Kidney (tissue), 14 donors: ENCODE data around the gene KCNIP3. TPM values are rescaled to one million over a fixed set of nuclear protein-coding genes. Genes with fewer than 3 reads are reported as not detected.

Source experiments
- DNase-seq, 5 donors: peaks; one replicate each; pipeline ENCODE4 v3.0.0-alpha.2; 2013 to 2020
- FAIRE-seq: peaks from 2 replicates; lab custom pipeline; 2012; peaks lifted over from hg19 to GRCh38; lab: Jason Lieb, UNC
- H3K27ac ChIP-seq, 2 donors: one replicate each; pipeline ENCODE4 v1.7.0; 2013; ENCODE audit warnings: low read depth in 2 of 2, low read length in 2 of 2, inconsistent platforms in 1 of 2
- H3K27me3 ChIP-seq: one replicate; pipeline ENCODE4 v1.7.1; 2013; ENCODE audit warnings: low read length, inconsistent platforms; ENCODE audit not compliant: control insufficient read depth, insufficient read depth
- H3K36me3 ChIP-seq, 3 donors: one replicate each; pipeline versions ENCODE4 v1.7.0 to v1.7.1; 2013; ENCODE audit warnings: low read length in 3 of 3, control low read depth in 1 of 3, inconsistent platforms in 1 of 3; ENCODE audit not compliant: insufficient read depth in 3 of 3, control insufficient read depth in 2 of 3
- H3K4me1 ChIP-seq, 3 donors: one replicate each; pipeline versions ENCODE4 v1.7.0 to v1.7.1; 2013; ENCODE audit warnings: low read length in 3 of 3, inconsistent platforms in 1 of 3, low read depth in 1 of 3; ENCODE audit not compliant: control insufficient read depth in 2 of 3, insufficient read depth in 2 of 3
- H3K4me3 ChIP-seq, 3 donors: one replicate each; pipeline versions ENCODE4 v1.7.0 to v1.8.1; 2013; ENCODE audit warnings: low read length in 3 of 3, control low read depth in 1 of 3, inconsistent platforms in 1 of 3
- H3K9ac ChIP-seq, 3 donors: one replicate each; pipeline versions ENCODE4 v1.7.0 to v1.7.1; 2013; ENCODE audit warnings: low read length in 3 of 3, control low read depth in 1 of 3, inconsistent platforms in 1 of 3
- H3K9me3 ChIP-seq, 3 donors: one replicate each; pipeline versions ENCODE4 v1.7.0 to v1.7.1; 2013; ENCODE audit warnings: low read length in 3 of 3, control low read depth in 1 of 3, inconsistent platforms in 1 of 3; ENCODE audit not compliant: control insufficient read depth in 2 of 3, insufficient read depth in 1 of 3
- CTCF ChIP-seq: IDR thresholded peaks from 3 replicates; pipeline ENCODE4 v1.5.1; 2012; ENCODE audit warnings: mild to moderate bottlenecking, moderate library complexity, borderline replicate concordance; ENCODE audit not compliant: insufficient read depth; ENCODE audit errors: extremely low read depth
- intact Hi-C: fragments of 100-400 bp; cut with DNase I; formaldehyde crosslinking; loops from one replicate; pipeline ENCODE4 v1.11.1; 2022
- polyA plus RNA-seq: library from polyadenylated mRNA; stranded (reverse); fragments of 350-450 nt; fragmentation: Illumina TruSeq; extraction: RNeasy Lipid Tissue Mini Kit (QIAGEN cat#74804); gene quantifications from one replicate; pipeline ENCODE4 v1.2.3, GENCODE V29; 2014; ENCODE audit warnings: low read depth, low replicate concordance; ENCODE audit not compliant: insufficient read depth
- total RNA-seq: library from RNA; stranded (reverse); fragmentation: NEBNext Ultra II Directional; extraction: Animal tissue kit (Norgen Biotek cat#: 25700); gene quantifications from one replicate; pipeline ENCODE4 v1.2.1, GENCODE V29; 2021
- donor health status: control.
- donor health status: control.
- donor health status: control.
- donor health status: control.
- donor health status: control.
- donor health status: DM: yes; HTN: yes; CAD: no.
- donor health status: Normal renal cell carcinoma (clear cell type).

Gene KCNIP3
- total and polyA plus RNA-seq, 2 donors from 2014 or later, result 14.8 to 27.6 TPM

- H3K4me1 ChIP-seq, result peaks cover 0 to 2% (median 0%) of the 10 kb centered on the region in 3 donors
- FAIRE-seq, result no peak
- H3K36me3 ChIP-seq, result no peaks in the 10 kb centered on the region
- DNase-seq, result no peak
- no peak overlapping the region for H3K27ac ChIP-seq
- intact Hi-C loops, result no loop called here
- H3K9ac ChIP-seq, result no peak overlapping the region
- no peaks in the 10 kb centered on the region for H3K27me3 ChIP-seq
- H3K9me3 ChIP-seq, result peaks cover 0 to 3% (median 0%) of the 10 kb centered on the region in 3 donors
- TF ChIP-seq CTCF, result no peak
- H3K4me3 ChIP-seq, result no peak overlapping the region
These were observed 7.9 kb upstream of the KCNIP3 start for GRCh38 chr2:95289253-95289652.

GRCh38 chr2:95291222-95291621 lies 5.9 kb upstream of the KCNIP3 start:
- H3K27me3 ChIP-seq, result no peaks in the 10 kb centered on the region
- no peak for FAIRE-seq
- no peak for TF ChIP-seq CTCF
- H3K9me3 ChIP-seq, result peaks cover 0 to 3% (median 0%) of the 10 kb centered on the region in 3 donors
- H3K9ac ChIP-seq, result no peak overlapping the region
- H3K36me3 ChIP-seq, result no peaks in the 10 kb centered on the region
- H3K4me3 ChIP-seq, result no peak overlapping the region
- no peak for DNase-seq
- H3K4me1 ChIP-seq, result peaks cover 0 to 3% (median under 1%) of the 10 kb centered on the region in 3 donors
- intact Hi-C loops, result no loop called here
- no peak overlapping the region for H3K27ac ChIP-seq

DNA sequence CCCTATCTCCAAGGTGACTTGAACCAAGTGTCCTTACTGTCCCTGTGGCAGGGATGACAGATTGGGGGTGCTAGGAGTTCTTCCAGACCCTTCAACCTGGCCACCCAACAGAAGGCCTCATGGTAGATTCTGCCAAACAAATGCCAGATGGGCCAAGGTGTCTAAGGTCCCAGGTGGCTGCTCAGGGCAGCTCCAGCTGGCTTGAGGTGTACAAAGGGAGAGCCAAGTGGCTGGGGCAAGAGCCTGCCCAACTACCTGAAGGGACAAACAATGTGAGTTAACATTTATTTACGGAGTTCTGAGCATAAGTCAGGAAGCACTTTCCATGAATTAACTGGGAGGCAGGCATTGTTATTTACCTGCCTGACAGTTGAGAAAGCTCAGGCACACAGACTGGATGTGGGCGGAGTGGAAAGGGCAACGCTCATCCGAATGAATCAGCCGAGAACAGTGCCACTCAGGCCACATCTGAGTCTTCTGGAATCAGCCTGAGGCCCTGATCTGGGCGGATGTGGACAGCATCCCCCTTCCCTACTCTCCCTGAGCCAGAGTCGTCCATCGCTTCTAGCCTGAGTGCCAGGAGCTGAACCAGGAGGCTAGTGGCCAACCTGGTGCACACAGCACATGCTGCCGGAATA lies 4.4 kb upstream of the KCNIP3 start:
- peak overlapping the region in 1 of 2 donors; percentile 32 for H3K27ac ChIP-seq
- intact Hi-C loops, result no loop called here

More for the DNA sequence above, 4.4 kb upstream of the KCNIP3 start:
- FAIRE-seq (no peak), DNase-seq (no peak)
- Histone ChIP-seq H3K4me3 (no peak overlapping the region), H3K27me3 (no peaks in the 10 kb centered on the region), H3K36me3 (no peaks in the 10 kb centered on the region), H3K9ac (no peak overlapping the region), H3K4me1 (peaks cover 0 to 6% (median 5%) of the 10 kb centered on the region in 3 donors), H3K9me3 (peaks cover 0 to 3% (median 0%) of the 10 kb centered on the region in 3 donors)
- TF ChIP-seq CTCF, result no peak
